GM18858 (cell line): ENCODE results near the gene SRBD1.

Experiments
- ATAC-seq: cut with Tn5 transposase; IDR thresholded peaks from one replicate; pipeline ENCODE4 v1.9.1; 2021; ENCODE audit not compliant: unreplicated experiment

The SRBD1 gene

GRCh38 chr2:45611020-45611859 lies at the start of gene SRBD1:
TSS of gene SRBD1 (minus strand) at chr2:45611267. CDS start at chr2:45605441, 5,826 bp downstream.
- peak; percentile 83 for ATAC-seq

- ATAC-seq = no peak
Observed at GRCh38 chr2:45654250-45654649, 43.2 kb upstream of the SRBD1 start.

GRCh38 chr2:45653122-45653913 lies 42.3 kb upstream of the SRBD1 start:
- ATAC-seq = no peak

GRCh38 chr2:45652090-45653031 lies 41.3 kb upstream of the SRBD1 start:
- ATAC-seq = no peak

- ATAC-seq = peak; percentile 13
Observed at GRCh38 chr2:45651415-45652089, 40.5 kb upstream of the SRBD1 start, which contains the start of gene PRKCE. TSS of gene PRKCE (plus strand) at chr2:45651675.

GRCh38 chr2:45650851-45651414 lies 39.9 kb upstream of the SRBD1 start:
- ATAC-seq = peak; percentile 58

GRCh38 chr2:45649858-45650811 lies 39.1 kb upstream of the SRBD1 start:
- ATAC-seq = no peak

GRCh38 chr2:45649462-45649857 lies 38.4 kb upstream of the SRBD1 start:
- ATAC-seq = no peak

- no peak for ATAC-seq
Observed at GRCh38 chr2:45648636-45649035, 37.6 kb upstream of the SRBD1 start.

GRCh38 chr2:45647986-45648520 lies 37.0 kb upstream of the SRBD1 start:
- no peak for ATAC-seq

GRCh38 chr2:45647356-45647755 lies 36.3 kb upstream of the SRBD1 start:
- ATAC-seq = no peak

- ATAC-seq = no peak
Observed at GRCh38 chr2:45646289-45646688, 35.2 kb upstream of the SRBD1 start.

GRCh38 chr2:45643543-45644542 lies 32.8 kb upstream of the SRBD1 start:
- no peak for ATAC-seq

- no peak for ATAC-seq
Observed at GRCh38 chr2:45643095-45643494, 32.0 kb upstream of the SRBD1 start.

- ATAC-seq = no peak
Observed at GRCh38 chr2:45640576-45640975, 29.5 kb upstream of the SRBD1 start.

- ATAC-seq = no peak
Observed at GRCh38 chr2:45637440-45637839, 26.4 kb upstream of the SRBD1 start.

- no peak for ATAC-seq
Observed at GRCh38 chr2:45636008-45636407, 24.9 kb upstream of the SRBD1 start.
